ENCODE results near the gene SUSD2. TPM values are rescaled to one million over a fixed set of nuclear protein-coding genes. Genes with fewer than 3 reads are reported as not detected.
"Not testable (repeated sequence)": the region's sequence is repeated elsewhere in the genome, so short reads cannot be mapped to it uniquely, and the experiment has no call there.

The SUSD2 gene, protein sequence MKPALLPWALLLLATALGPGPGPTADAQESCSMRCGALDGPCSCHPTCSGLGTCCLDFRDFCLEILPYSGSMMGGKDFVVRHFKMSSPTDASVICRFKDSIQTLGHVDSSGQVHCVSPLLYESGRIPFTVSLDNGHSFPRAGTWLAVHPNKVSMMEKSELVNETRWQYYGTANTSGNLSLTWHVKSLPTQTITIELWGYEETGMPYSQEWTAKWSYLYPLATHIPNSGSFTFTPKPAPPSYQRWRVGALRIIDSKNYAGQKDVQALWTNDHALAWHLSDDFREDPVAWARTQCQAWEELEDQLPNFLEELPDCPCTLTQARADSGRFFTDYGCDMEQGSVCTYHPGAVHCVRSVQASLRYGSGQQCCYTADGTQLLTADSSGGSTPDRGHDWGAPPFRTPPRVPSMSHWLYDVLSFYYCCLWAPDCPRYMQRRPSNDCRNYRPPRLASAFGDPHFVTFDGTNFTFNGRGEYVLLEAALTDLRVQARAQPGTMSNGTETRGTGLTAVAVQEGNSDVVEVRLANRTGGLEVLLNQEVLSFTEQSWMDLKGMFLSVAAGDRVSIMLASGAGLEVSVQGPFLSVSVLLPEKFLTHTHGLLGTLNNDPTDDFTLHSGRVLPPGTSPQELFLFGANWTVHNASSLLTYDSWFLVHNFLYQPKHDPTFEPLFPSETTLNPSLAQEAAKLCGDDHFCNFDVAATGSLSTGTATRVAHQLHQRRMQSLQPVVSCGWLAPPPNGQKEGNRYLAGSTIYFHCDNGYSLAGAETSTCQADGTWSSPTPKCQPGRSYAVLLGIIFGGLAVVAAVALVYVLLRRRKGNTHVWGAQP
- 1 to 10 TPM in 4 of 6 donors, under 1 TPM in 2; 0.35 to 7.2 (median 1.6) TPM for total RNA-seq
- polyA plus RNA-seq = 1 to 10 TPM; 3.1 to 3.4 TPM

DNA sequence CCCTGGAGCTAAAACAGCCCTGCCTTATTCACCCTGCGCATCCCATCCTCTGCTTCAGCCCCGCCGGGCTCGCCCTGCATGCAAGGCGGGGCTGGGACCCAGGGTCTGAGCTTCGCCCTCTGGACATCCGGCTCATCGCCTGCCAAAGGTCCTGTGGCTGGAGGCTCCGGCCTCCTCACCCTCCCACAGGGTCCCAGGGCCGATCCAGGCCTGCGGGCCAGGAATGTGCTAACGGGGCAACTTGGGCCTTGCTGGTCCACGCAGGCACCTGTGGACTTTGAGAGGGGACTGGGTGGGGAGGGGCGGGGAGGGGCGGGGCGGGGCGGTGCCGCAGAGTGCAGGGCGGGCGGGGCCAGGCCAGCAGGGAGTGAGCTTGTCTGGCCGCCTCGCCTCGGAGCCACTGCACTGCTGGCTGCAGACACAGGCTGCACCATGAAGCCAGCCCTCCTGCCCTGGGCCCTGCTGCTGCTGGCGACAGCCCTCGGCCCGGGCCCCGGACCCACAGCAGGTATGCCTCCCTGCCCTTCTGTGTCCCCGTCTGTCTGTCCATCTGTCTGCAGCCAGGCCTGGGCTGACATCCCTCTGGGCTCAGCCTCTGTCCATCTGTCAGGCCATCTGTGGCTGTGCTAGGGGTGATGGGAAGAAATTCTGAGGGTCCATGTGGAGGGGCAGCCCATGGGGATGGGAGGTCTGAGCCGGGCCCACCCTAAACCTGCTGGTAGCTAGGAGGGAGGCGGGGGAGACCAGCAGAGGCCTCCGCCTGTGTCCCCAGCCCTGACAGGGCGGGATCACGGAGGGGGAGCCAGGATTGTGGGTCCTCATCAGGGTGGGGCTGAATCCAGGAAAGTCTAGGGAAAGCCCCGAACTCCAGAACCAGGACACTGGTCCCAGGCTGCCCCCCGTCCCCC, at the start of gene SUSD2:
SUSD2 (plus strand) TSS at position 400 of the 908 bp plus-strand sequence; CDS start at position 433, 33 bp downstream.
- Histone ChIP-seq H3K36me3 (no peaks in the 10 kb centered on the region), H3K27me3 (no peaks in the 10 kb centered on the region), H3K4me1 (no peaks in the 10 kb centered on the region), H3K27ac (no peak within 1 kb of the TSS), H3K9me3 (no peaks in the 10 kb centered on the region), H3K4me3 (no peak within 1 kb of the TSS)
- intact Hi-C loops (cut with DNase I) = no loop called here
- TF ChIP-seq, protein P1, sequence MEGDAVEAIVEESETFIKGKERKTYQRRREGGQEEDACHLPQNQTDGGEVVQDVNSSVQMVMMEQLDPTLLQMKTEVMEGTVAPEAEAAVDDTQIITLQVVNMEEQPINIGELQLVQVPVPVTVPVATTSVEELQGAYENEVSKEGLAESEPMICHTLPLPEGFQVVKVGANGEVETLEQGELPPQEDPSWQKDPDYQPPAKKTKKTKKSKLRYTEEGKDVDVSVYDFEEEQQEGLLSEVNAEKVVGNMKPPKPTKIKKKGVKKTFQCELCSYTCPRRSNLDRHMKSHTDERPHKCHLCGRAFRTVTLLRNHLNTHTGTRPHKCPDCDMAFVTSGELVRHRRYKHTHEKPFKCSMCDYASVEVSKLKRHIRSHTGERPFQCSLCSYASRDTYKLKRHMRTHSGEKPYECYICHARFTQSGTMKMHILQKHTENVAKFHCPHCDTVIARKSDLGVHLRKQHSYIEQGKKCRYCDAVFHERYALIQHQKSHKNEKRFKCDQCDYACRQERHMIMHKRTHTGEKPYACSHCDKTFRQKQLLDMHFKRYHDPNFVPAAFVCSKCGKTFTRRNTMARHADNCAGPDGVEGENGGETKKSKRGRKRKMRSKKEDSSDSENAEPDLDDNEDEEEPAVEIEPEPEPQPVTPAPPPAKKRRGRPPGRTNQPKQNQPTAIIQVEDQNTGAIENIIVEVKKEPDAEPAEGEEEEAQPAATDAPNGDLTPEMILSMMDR (IDR thresholded peaks at IDR 0.05) = no peak
- ATAC-seq (peak; percentile 35 to 73 (median 47)), DNase-seq (peak in 2 of 6 donors; percentile 35 to 69), FAIRE-seq (no peak)
- WGBS, 2 donors = 46 to 47% methylated on average over 26 to 35 of the region's 35 CpGs

DNA sequence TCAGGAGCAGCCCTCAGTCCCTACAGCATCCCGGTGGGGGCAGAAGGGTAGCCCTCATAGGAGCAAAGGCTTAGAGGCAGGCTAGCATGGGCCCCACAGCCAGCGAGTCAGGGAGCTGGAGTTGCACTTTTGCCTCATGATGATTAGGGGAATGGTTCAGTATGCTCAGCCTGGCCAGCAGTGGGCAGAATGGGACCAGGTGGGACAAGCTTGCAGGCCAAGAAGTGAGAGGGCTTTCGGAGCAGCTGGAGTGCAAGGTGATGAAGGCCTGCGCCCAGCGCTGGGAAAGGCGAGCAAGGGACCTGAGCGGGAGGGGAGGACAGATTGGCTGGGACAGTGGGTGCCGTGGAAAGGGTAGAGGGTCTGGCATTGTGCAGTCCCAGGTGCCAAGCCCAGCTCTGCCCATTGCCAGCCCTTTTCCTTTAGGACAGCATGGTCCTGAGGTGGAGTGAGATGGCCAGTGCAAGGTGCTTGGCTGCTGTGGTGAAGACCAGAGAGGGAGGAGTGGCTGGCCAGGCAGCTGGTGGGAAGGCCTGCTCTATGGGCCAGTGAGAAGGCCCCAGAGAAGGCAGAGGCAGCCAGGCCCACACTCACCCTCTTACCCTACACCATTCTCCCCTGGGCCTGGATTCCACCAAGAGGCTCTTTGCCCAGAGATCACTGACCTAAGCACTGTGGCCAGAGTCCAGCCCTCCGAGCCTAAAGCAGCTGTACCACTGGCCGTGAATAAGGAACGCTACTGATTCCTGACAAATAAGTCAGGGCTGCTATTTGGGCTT, 47.9 kb upstream of the SUSD2 start:
- TF ChIP-seq, protein P1 (IDR thresholded peaks at IDR 0.05) = no peak
- Histone ChIP-seq H3K4me1 (no peaks in the 10 kb centered on the region), H3K27ac (no peak overlapping the region), H3K36me3 (peaks cover 0 to 9% (median 0%) of the 10 kb centered on the region in 3 donors), H3K9me3 (no peaks in the 10 kb centered on the region), H3K27me3 (no peaks in the 10 kb centered on the region), H3K4me3 (no peak overlapping the region)
- FAIRE-seq = no peak
- DNase-seq = peak in 1 of 6 donors; percentile 46
- 91% methylated on average over 11 of the region's 11 CpGs for WGBS, 2 donors
- peak in 2 of 4 donors; percentile 13 to 36 for ATAC-seq
- intact Hi-C loops (cut with DNase I) = no loop called here

DNA sequence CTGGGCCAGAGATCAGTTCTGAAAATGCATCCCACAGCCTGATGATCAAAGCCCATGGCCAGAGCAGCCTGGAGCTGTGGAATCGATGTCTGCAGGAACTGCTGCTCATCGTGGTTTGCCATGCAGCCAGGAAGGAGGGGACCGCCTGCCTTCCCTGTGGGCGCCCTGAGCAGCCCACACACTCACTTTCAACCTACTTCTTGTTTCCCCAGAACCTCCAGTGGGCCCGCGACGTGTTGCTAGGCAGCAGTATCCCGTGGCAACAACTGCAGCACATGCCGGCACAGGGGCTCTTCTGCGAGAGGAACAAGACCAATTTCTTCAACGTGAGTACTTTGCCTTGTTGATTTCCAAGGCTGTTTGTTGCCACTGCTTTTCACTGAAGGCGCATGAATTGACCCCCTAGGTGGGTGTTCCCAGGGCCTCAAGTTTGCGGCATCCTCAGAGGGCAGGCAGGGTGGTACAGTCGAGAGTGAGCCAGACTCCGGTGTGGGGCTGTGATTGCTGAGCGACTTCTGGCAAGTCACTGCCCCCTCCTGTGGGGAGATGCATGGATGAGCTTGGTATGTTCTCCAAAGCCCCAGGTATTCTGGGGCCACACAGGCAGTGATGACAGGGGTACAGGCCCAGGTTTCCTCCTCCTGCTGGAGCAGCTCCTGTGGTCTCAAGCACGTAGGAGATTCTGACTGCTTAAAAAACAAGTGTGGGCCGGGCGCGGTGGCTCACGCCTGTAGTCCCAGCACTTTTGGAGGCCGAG, 47.0 kb upstream of the SUSD2 start:
- H3K27ac ChIP-seq = no peak overlapping the region
- WGBS, 2 donors = 85 to 87% methylated on average over 22 of the region's 22 CpGs
- peak in 2 of 6 donors; percentile 31 to 50 for DNase-seq
- H3K9me3 ChIP-seq = no peaks in the 10 kb centered on the region
- ATAC-seq = peak in 1 of 4 donors; percentile 65
- TF ChIP-seq, protein P1 (IDR thresholded peaks at IDR 0.05) = no peak
- no peaks in the 10 kb centered on the region for H3K4me1 ChIP-seq
- intact Hi-C loops (cut with DNase I) = no loop called here
- peaks cover 0 to 9% (median 0%) of the 10 kb centered on the region in 3 donors for H3K36me3 ChIP-seq
- H3K27me3 ChIP-seq = no peaks in the 10 kb centered on the region
- no peak overlapping the region for H3K4me3 ChIP-seq
- FAIRE-seq = no peak

DNA sequence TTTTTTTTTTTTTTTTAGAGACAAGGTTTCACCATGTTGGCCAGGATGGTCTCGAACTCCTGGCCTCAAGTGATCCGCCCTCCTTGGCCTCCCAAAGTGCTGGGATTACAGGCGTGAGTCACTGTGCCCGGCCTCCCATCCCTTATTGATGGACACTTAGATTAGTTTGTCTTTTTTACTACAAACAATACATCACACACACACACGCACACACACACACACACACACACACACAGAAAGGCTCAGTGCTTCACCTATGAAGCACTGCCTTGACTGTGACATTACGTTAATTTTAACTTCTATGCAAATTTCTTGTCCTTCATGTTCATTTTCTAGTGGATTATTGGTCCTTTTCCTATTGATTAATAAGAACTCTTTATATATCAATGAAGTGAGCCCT, 44.8 kb upstream of the SUSD2 start:
- ATAC-seq; H3K9me3 ChIP-seq; H3K4me3 ChIP-seq; DNase-seq; H3K27ac ChIP-seq; intact Hi-C loops (cut with DNase I); FAIRE-seq; H3K36me3 ChIP-seq; H3K27me3 ChIP-seq; H3K4me1 ChIP-seq: not testable (repeated sequence)
- 92 to 94% methylated on average over 6 of the region's 6 CpGs for WGBS, 2 donors
